ENCODE measurements around the gene MPP7.
"Not testable (repeated sequence)": the region's sequence is repeated elsewhere in the genome, so short reads cannot be mapped to it uniquely, and the experiment has no call there.

Gene MPP7

GRCh38 chr10:28320090-28320489 is 17.2 kb upstream of the MPP7 start:
- TF ChIP-seq CTCF (IDR thresholded peaks at IDR 0.05; ENCODE audit: low read depth, low read length), result no peak
- no peak overlapping the region for H3K4me3 ChIP-seq (ENCODE audit: low read depth, low read length)
- DNase-seq (ENCODE audit: low read depth, low spot score), result no peak
- in situ Hi-C loops (cut with HindIII; ENCODE audit: low sequenced_read_pairs), result no loop called here

GRCh38 chr10:28319061-28319460 is 16.2 kb upstream of the MPP7 start:
- H3K4me3 ChIP-seq (ENCODE audit: low read depth, low read length); in situ Hi-C loops (cut with HindIII; ENCODE audit: low sequenced_read_pairs); DNase-seq (ENCODE audit: low read depth, low spot score): not testable (repeated sequence)

- in situ Hi-C loops (cut with HindIII; ENCODE audit: low sequenced_read_pairs), result no loop called here
- TF ChIP-seq CTCF (IDR thresholded peaks at IDR 0.05; ENCODE audit: low read depth, low read length), result no peak
- no peak for DNase-seq (ENCODE audit: low read depth, low spot score)
- H3K4me3 ChIP-seq (ENCODE audit: low read depth, low read length), result no peak overlapping the region
Observed at GRCh38 chr10:28318626-28319025, 15.8 kb upstream of the MPP7 start.

GRCh38 chr10:28317760-28318159 is 14.9 kb upstream of the MPP7 start:
- in situ Hi-C loops (cut with HindIII; ENCODE audit: low sequenced_read_pairs), result no loop called here
- DNase-seq (ENCODE audit: low read depth, low spot score), result no peak
- H3K4me3 ChIP-seq (ENCODE audit: low read depth, low read length), result no peak overlapping the region
- no peak for TF ChIP-seq CTCF (IDR thresholded peaks at IDR 0.05; ENCODE audit: low read depth, low read length)

GRCh38 chr10:28316696-28317095 is 13.8 kb upstream of the MPP7 start:
- DNase-seq (ENCODE audit: low read depth, low spot score), result no peak
- in situ Hi-C loops (cut with HindIII; ENCODE audit: low sequenced_read_pairs), result no loop called here
- no peak for TF ChIP-seq CTCF (IDR thresholded peaks at IDR 0.05; ENCODE audit: low read depth, low read length)
- H3K4me3 ChIP-seq (ENCODE audit: low read depth, low read length), result no peak overlapping the region

GRCh38 chr10:28315140-28315539 is 12.3 kb upstream of the MPP7 start:
- TF ChIP-seq CTCF (IDR thresholded peaks at IDR 0.05; ENCODE audit: low read depth, low read length), result no peak
- no peak overlapping the region for H3K4me3 ChIP-seq (ENCODE audit: low read depth, low read length)
- DNase-seq (ENCODE audit: low read depth, low spot score), result no peak
- in situ Hi-C loops (cut with HindIII; ENCODE audit: low sequenced_read_pairs), result no loop called here

GRCh38 chr10:28314211-28314610 is 11.3 kb upstream of the MPP7 start:
- TF ChIP-seq CTCF (IDR thresholded peaks at IDR 0.05; ENCODE audit: low read depth, low read length), result no peak
- DNase-seq (ENCODE audit: low read depth, low spot score), result no peak
- in situ Hi-C loops (cut with HindIII; ENCODE audit: low sequenced_read_pairs), result no loop called here
- H3K4me3 ChIP-seq (ENCODE audit: low read depth, low read length), result no peak overlapping the region

Data from astrocyte of the spinal cord (primary cell).